GM23338 (cell line): ENCODE measurements around the gene ABCC3. TPM values are rescaled to one million over a fixed set of nuclear protein-coding genes. Genes with fewer than 3 reads are reported as not detected.

Experiments used
- ATAC-seq: fragments of 200-7000 bp; cut with Tn5 transposase; 3 replicates; pipeline ENCODE4 v1.9.1; 2020
- DNase-seq: peaks from one replicate; pipeline ENCODE4 v3.0.0-alpha.2; 2015; ENCODE audit warnings: low spot score
- H2AFZ ChIP-seq: fragments of 200-600 bp; sonication (generic); 2 replicates; pipeline ENCODE4 v1.8.0; 2016; ENCODE audit warnings: antibody characterized with exemption, mild to moderate bottlenecking, moderate library complexity
- H3F3A ChIP-seq: fragments of 200-600 bp; sonication (generic); replicated peaks from 2 replicates; pipeline ENCODE4 v1.8.0; 2017; ENCODE audit warnings: antibody characterized with exemption, mixed run types, low read depth
- H3K27ac ChIP-seq: fragments of 200-600 bp; sonication (generic); 2 replicates; pipeline ENCODE4 v1.6.1; 2016; ENCODE audit warnings: low read depth
- H3K27me3 ChIP-seq: fragments of 200-600 bp; sonication (generic); 2 replicates; pipeline ENCODE4 v1.8.0; 2016; ENCODE audit warnings: mild to moderate bottlenecking, mixed run types, moderate library complexity; ENCODE audit not compliant: insufficient read depth
- H3K36me3 ChIP-seq: fragments of 200-600 bp; sonication (generic); 2 replicates; pipeline ENCODE4 v1.8.0; 2016; ENCODE audit warnings: mild to moderate bottlenecking; ENCODE audit not compliant: insufficient read depth
- H3K4me1 ChIP-seq: fragments of 200-600 bp; sonication (generic); 2 replicates; pipeline ENCODE4 v1.8.0; 2016; ENCODE audit warnings: mild to moderate bottlenecking, moderate library complexity; ENCODE audit not compliant: insufficient read depth
- H3K4me2 ChIP-seq: fragments of 200-600 bp; sonication (generic); 2 replicates; pipeline ENCODE4 v1.7.1; 2017; ENCODE audit warnings: mixed run types
- H3K4me3 ChIP-seq: fragments of 200-600 bp; sonication (generic); 2 replicates; pipeline ENCODE4 v1.6.1; 2016; ENCODE audit warnings: mixed run types
- H3K79me2 ChIP-seq: fragments of 200-600 bp; sonication (generic); replicated peaks from 2 replicates; pipeline ENCODE4 v1.8.0; 2017; ENCODE audit warnings: mild to moderate bottlenecking; ENCODE audit not compliant: insufficient read depth
- H3K9me2 ChIP-seq: fragments of 200-600 bp; sonication (generic); 2 replicates; pipeline ENCODE4 v1.8.0; 2017; ENCODE audit not compliant: insufficient read depth
- H4K20me1 ChIP-seq: fragments of 200-600 bp; sonication (generic); replicated peaks from 2 replicates; pipeline ENCODE4 v1.8.0; 2017; ENCODE audit warnings: mild to moderate bottlenecking; ENCODE audit not compliant: insufficient read depth
- H3K27ac Mint-ChIP-seq: 2 replicates; pipeline ENCODE4 v1.8.0; 2020; ENCODE audit warnings: inconsistent platforms, mild to moderate bottlenecking, moderate library complexity, mixed read lengths
- H3K27me3 Mint-ChIP-seq: 3 replicates; pipeline ENCODE4 v1.8.0; 2022; ENCODE audit warnings: low read depth, mild to moderate bottlenecking, moderate library complexity, mixed read lengths, inconsistent platforms; ENCODE audit not compliant: insufficient read depth, poor library complexity
- H3K36me3 Mint-ChIP-seq: 3 replicates; pipeline ENCODE4 v1.8.0; 2021; ENCODE audit warnings: low read depth, mild to moderate bottlenecking, inconsistent platforms, moderate library complexity, mixed read lengths
- H3K4me1 Mint-ChIP-seq: 3 replicates; pipeline ENCODE4 v1.8.0; 2020; ENCODE audit warnings: mild to moderate bottlenecking, inconsistent platforms, mixed read lengths
- H3K4me3 Mint-ChIP-seq: 3 replicates; pipeline ENCODE4 v1.8.0; 2021; ENCODE audit warnings: moderate library complexity, mild to moderate bottlenecking, inconsistent platforms, mixed read lengths
- H3K9me3 Mint-ChIP-seq: 3 replicates; pipeline ENCODE4 v1.8.0; 2020; ENCODE audit warnings: moderate library complexity, mild to moderate bottlenecking, inconsistent platforms, mixed read lengths
- CTCF ChIP-seq, 2 experiments: fragments of 200-600 bp in 1 of 2; sonication (generic) in 1 of 2; conservative IDR thresholded peaks; 2 replicates each; pipeline versions ENCODE4 v1.5.1 to v1.6.1; 2016 to 2017; ENCODE audit warnings: antibody characterized with exemption in 2 of 2, low read depth in 2 of 2, mild to moderate bottlenecking in 2 of 2, moderate library complexity in 1 of 2
- EZH2phosphoT487 ChIP-seq: fragments of 200-600 bp; sonication (generic); IDR thresholded peaks from one replicate; pipeline ENCODE4 v1.8.1; 2018; ENCODE audit warnings: antibody characterized with exemption; ENCODE audit not compliant: unreplicated experiment
- JUNB ChIP-seq: IDR thresholded peaks from one replicate; pipeline ENCODE4 v1.6.1; 2016; ENCODE audit warnings: antibody characterized with exemption; ENCODE audit not compliant: unreplicated experiment
- STAT1 ChIP-seq: IDR thresholded peaks from one replicate; pipeline ENCODE4 v1.6.1; 2016; ENCODE audit warnings: antibody characterized with exemption; ENCODE audit not compliant: unreplicated experiment
- ZNF331 ChIP-seq: fragments of 250-450 bp; sonication (Bioruptor Pico); IDR thresholded peaks from 2 replicates; pipeline ENCODE4 v1.5.0; 2020; ENCODE audit warnings: low read depth, mild to moderate bottlenecking, moderate library complexity
- polyA plus RNA-seq: library from polyadenylated mRNA; unstranded; fragments of >200 nt; fragmentation: Nextera tagmentation; extraction: Ambion mirVana; gene quantifications from 2 replicates; pipeline ENCODE4 v1.2.1, GENCODE V29; 2016
- total RNA-seq: library from RNA; depleted of rRNA; stranded (reverse); fragments of >200 nt; shearing (Covaris generic); gene quantifications from 2 replicates; pipeline ENCODE4 v1.2.3, GENCODE V29; 2014

ABCC3 gene
- total and polyA plus RNA-seq, 2 experiments from 2014 or later: not detected

GRCh38 chr17:50625032-50625871 is 9.4 kb upstream of the ABCC3 start:
- no peak overlapping the region for H3K4me3 Mint-ChIP-seq
- ATAC-seq: no peak
- TF ChIP-seq ZNF331 (CRISPR knock-in tag): no peak
- H3K36me3 ChIP-seq: no peaks in the 10 kb centered on the region
- H3K4me3 ChIP-seq: no peak overlapping the region
- peaks cover 59% of the 10 kb centered on the region for H3K4me1 Mint-ChIP-seq
- no peak for DNase-seq
- H3K4me1 ChIP-seq: peaks cover 24% of the 10 kb centered on the region; the same call in 1 of the 2 replicates
- H3K4me2 ChIP-seq: no peak overlapping the region
- no peak overlapping the region for H3K27ac ChIP-seq
- H4K20me1 ChIP-seq: no peaks in the 10 kb centered on the region
- no peaks in the 10 kb centered on the region for H3K9me3 Mint-ChIP-seq
- H3K27ac Mint-ChIP-seq: no peak overlapping the region; the same call in 1 of the 2 replicates
- H3K79me2 ChIP-seq: no peaks in the 10 kb centered on the region
- peaks cover 16% of the 10 kb centered on the region for H3K27me3 Mint-ChIP-seq
- H3K9me2 ChIP-seq: no peaks in the 10 kb centered on the region
- no peak overlapping the region for H2AFZ ChIP-seq
- no peaks in the 10 kb centered on the region for H3F3A ChIP-seq
- H3K27me3 ChIP-seq: no peaks in the 10 kb centered on the region; the same call in 1 of the 2 replicates
- H3K36me3 Mint-ChIP-seq: no peaks in the 10 kb centered on the region

GRCh38 chr17:50626037-50626574 is 8.6 kb upstream of the ABCC3 start:
- TF ChIP-seq JUNB (no peak), EZH2phosphoT487 (no peak), STAT1 (no peak), CTCF (conservative IDR thresholded peaks at IDR 0.05; ENCODE audit: low read depth in 2 of 2) (peak; percentile 75 to 95)
- H3K9me2 ChIP-seq: no peaks in the 10 kb centered on the region
- peak overlapping the region; percentile 62; the same call in 1 of the 2 replicates for H3K4me2 ChIP-seq
- no peak overlapping the region for H3K27ac ChIP-seq
- H2AFZ ChIP-seq: peak overlapping the region; percentile 90; the same call in 1 of the 2 replicates
- H3K4me3 Mint-ChIP-seq: no peak overlapping the region
- no peaks in the 10 kb centered on the region; the same call in 1 of the 2 replicates for H3K27me3 ChIP-seq
- H3K27ac Mint-ChIP-seq: no peak overlapping the region
- H3K4me3 ChIP-seq: no peak overlapping the region
- H3K9me3 Mint-ChIP-seq: no peaks in the 10 kb centered on the region
- H3K36me3 Mint-ChIP-seq: no peaks in the 10 kb centered on the region
- H3K4me1 ChIP-seq: peaks cover 22% of the 10 kb centered on the region; the same call in 1 of the 2 replicates
- peak; percentile 92 for DNase-seq
- no peaks in the 10 kb centered on the region for H3K79me2 ChIP-seq
- no peaks in the 10 kb centered on the region for H3K36me3 ChIP-seq
- no peaks in the 10 kb centered on the region for H3F3A ChIP-seq
- peak; percentile 80 for ATAC-seq
- no peaks in the 10 kb centered on the region for H4K20me1 ChIP-seq
- H3K27me3 Mint-ChIP-seq: peaks cover 18% of the 10 kb centered on the region
- peaks cover 59% of the 10 kb centered on the region for H3K4me1 Mint-ChIP-seq
